Left ventricle myocardium inferior (tissue), 1 donor: Measurements from ENCODE around the gene CDH20. TPM values are rescaled to one million over a fixed set of nuclear protein-coding genes. Genes with fewer than 3 reads are reported as not detected.
A peak's percentile ranks its signal among the peaks of the same experiment; 100 is the strongest.

ENCODE experiments used
- DNase-seq: peaks from one replicate; pipeline ENCODE4 v3.0.0-alpha.2; 2020
- H3K27ac ChIP-seq: fragments of 200-600 bp; replicated peaks from 2 replicates; pipeline ENCODE4 v1.8.0; 2021
- H3K27me3 ChIP-seq: fragments of 200-600 bp; 2 replicates; pipeline ENCODE4 v1.8.0; 2021; ENCODE audit warnings: low read depth
- H3K36me3 ChIP-seq: fragments of 200-600 bp; 2 replicates; pipeline ENCODE4 v1.8.0; 2021
- H3K4me1 ChIP-seq: fragments of 200-600 bp; 2 replicates; pipeline ENCODE4 v1.8.0; 2021
- H3K4me3 ChIP-seq: fragments of 200-600 bp; 2 replicates; pipeline ENCODE4 v1.8.0; 2021; ENCODE audit warnings: mild to moderate bottlenecking, moderate library complexity
- H3K9me3 ChIP-seq: fragments of 200-600 bp; replicated peaks from 2 replicates; pipeline ENCODE4 v1.8.0; 2021
- intact Hi-C: fragments of 100-400 bp; cut with micrococcal nuclease; formaldehyde crosslinking; loops from one replicate; pipeline ENCODE4 v1.11.0; 2022
- total RNA-seq: library from RNA; stranded (reverse); fragmentation: NEBNext Ultra II Directional; extraction: Animal tissue kit (Norgen Biotek cat#: 25700); gene quantifications from one replicate; pipeline ENCODE4 v1.2.1, GENCODE V29; 2021
- TF ChIP-seq, protein P1 (sequence below): fragments of 200-600 bp; IDR thresholded peaks from 2 replicates; pipeline ENCODE4 v1.8.0; 2021; ENCODE audit warnings: antibody characterized with exemption, mild to moderate bottlenecking, borderline replicate concordance
- donor health status: DM: no; HTN: yes; CAD: no; lungs with severe emphysema.

The CDH20 gene
- total RNA-seq, 1 donor from 2014 or later = not detected

DNA sequence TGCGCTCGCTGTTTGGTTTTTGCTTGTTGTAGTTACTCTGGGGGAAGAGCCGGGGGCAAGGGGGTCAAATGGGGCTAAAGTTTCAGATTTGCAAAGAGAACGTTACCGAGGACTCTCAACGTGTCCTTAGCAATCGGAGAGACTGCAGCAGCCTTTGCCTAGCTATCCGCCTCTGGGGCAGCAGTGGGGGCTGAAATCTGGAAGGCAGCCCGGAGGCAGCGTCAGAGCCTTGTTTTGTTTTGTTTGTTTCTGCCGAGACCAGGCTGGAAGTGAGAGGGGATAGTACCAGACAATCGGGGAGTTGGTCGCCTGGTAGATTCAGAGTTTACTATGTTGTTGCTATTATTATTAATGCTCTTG is 1.2 kb downstream of the CDH20 start:
- DNase-seq = no peak
- TF ChIP-seq, protein P1, sequence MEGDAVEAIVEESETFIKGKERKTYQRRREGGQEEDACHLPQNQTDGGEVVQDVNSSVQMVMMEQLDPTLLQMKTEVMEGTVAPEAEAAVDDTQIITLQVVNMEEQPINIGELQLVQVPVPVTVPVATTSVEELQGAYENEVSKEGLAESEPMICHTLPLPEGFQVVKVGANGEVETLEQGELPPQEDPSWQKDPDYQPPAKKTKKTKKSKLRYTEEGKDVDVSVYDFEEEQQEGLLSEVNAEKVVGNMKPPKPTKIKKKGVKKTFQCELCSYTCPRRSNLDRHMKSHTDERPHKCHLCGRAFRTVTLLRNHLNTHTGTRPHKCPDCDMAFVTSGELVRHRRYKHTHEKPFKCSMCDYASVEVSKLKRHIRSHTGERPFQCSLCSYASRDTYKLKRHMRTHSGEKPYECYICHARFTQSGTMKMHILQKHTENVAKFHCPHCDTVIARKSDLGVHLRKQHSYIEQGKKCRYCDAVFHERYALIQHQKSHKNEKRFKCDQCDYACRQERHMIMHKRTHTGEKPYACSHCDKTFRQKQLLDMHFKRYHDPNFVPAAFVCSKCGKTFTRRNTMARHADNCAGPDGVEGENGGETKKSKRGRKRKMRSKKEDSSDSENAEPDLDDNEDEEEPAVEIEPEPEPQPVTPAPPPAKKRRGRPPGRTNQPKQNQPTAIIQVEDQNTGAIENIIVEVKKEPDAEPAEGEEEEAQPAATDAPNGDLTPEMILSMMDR = no peak
- H3K9me3 ChIP-seq = no peaks in the 10 kb centered on the region
- H3K4me1 ChIP-seq = peaks cover 16% of the 10 kb centered on the region
- intact Hi-C loops = no loop called here
- peak overlapping the region; percentile 59 for H3K4me3 ChIP-seq
- peaks cover 64% of the 10 kb centered on the region for H3K27me3 ChIP-seq
- no peaks in the 10 kb centered on the region for H3K36me3 ChIP-seq
- H3K27ac ChIP-seq = no peak overlapping the region

DNA sequence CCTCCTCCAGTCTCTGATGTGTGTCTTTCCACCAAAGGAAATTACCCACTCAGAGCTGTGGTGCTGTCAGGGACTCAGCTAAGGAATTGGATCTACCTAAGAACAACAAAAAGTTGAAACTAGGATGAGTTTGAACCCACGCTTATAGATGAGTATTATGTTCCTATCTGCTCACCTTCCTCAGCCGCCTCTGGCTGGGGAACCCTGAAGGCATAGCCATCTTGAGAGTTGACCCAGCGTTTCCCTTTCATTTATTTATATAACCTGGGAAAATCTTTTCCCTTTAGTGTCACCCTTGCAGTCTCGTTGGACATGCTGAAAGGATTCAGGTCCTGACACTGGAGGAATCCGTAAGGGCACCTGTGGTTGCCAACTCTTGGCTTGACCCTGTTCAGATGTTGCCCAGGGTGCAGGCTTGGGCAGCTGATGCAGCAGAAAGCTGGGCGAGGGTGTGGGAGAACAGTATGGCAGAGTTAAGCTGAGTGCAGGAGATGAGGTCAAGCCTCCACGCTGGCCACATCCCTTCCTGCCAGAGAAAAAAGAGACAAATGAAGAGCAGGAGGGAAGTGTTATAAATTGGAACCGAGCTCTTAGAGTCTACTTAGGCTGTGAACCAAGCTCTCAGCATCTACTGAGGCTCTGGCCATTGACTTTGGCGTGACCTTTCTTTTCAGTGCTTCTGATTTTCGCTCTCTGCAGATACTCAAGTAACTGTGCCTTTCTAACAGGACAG is 1.9 kb downstream of the CDH20 start:
- no peak for DNase-seq
- peaks cover 16% of the 10 kb centered on the region for H3K4me1 ChIP-seq
- intact Hi-C loops = no loop called here
- H3K27me3 ChIP-seq = peaks cover 64% of the 10 kb centered on the region
- no peaks in the 10 kb centered on the region for H3K9me3 ChIP-seq
- H3K27ac ChIP-seq = no peak overlapping the region
- H3K4me3 ChIP-seq = peak overlapping the region; percentile 59
- no peaks in the 10 kb centered on the region for H3K36me3 ChIP-seq
- TF ChIP-seq, protein P1 = no peak

DNA sequence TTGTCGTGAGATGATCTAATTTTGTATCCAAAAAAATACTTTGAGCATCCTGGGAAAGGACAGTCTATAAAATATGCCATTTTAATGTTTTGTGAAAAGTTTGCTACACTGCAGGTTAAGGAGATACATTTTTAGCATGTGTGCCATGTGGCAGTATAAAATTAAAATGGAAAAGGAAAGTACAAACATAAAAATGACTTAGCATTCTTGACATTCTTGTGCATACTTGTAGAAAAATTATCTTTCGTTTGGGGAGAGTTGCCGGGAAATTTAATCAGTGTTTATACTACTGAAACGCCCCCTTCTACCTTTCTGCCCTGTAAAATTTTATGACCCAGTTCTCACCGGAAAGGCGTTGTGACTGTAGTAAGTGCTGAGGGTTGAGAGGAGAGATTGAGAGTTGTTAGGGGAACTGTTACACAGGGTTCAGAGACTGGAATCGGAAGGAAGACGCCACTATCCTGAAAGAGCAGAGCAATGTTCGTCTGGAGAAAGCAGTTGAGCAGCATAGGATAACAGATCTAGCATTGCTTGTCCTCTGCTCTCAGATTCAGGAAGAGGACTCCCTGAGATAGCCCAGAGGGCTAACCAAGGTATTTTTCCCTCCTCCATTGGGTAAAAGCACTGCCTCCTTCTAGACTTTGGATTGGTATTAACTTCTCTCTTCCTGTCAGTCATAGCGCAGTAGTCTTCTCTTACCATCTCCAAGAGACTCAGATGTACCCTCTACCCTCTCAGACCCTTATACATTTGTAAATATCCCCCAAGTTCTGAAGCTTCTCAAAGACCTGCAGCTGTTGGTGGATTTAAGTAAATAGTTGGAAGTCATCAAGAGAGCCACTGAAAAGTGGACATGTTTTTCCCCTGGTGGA is 2.7 kb downstream of the CDH20 start:
- Histone ChIP-seq H3K4me1 (peaks cover 16% of the 10 kb centered on the region), H3K9me3 (no peaks in the 10 kb centered on the region), H3K27ac (no peak overlapping the region), H3K4me3 (no peak overlapping the region), H3K36me3 (no peaks in the 10 kb centered on the region), H3K27me3 (peaks cover 64% of the 10 kb centered on the region)
- DNase-seq = no peak
- TF ChIP-seq, protein P1 = no peak
- intact Hi-C loops = no loop called here

DNA sequence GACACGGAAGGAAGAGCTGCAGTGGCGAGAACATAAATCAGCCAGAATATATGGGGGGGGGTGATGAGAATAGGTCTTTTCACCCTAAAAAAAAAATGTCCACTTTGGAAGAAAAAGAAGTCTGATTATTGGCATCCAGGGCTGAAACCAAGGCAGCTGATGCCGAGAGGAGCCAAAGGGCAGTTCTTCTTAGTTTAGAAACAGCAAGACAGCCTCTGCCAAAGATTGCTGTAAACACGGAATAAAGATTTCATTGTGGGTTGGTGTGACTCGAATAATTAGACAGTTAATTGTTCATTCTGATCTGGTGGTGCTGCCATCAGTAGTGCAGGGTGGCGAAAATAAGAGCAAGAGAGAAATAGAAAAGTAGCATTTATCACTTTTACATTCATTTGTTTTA is 3.5 kb downstream of the CDH20 start:
- Histone ChIP-seq H3K4me3 (no peak overlapping the region), H3K27ac (no peak overlapping the region), H3K4me1 (peaks cover 16% of the 10 kb centered on the region), H3K9me3 (no peaks in the 10 kb centered on the region), H3K27me3 (peaks cover 64% of the 10 kb centered on the region), H3K36me3 (no peaks in the 10 kb centered on the region)
- DNase-seq = no peak
- TF ChIP-seq, protein P1 = no peak
- intact Hi-C loops = no loop called here

DNA sequence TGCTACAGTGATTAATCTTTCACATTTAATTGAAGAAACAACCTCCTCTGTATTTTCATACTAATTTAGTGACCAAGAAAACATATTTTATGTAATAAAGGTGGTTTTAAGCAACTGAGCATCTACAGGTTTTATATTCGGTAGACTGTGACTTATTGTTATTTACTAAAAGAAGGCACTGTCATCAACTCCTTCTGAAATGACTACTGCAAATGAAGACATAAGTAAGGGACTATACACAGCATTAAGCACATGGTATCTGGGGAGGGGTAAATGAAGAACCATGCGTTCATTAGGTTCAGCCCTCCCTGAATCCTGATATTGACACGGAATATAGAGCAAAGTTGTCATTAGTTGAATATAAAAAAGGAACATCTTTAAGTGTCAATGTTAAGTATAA is 4.3 kb downstream of the CDH20 start:
- Histone ChIP-seq H3K27me3 (peaks cover 62% of the 10 kb centered on the region), H3K36me3 (no peaks in the 10 kb centered on the region), H3K27ac (no peak overlapping the region), H3K4me1 (peaks cover 16% of the 10 kb centered on the region), H3K4me3 (no peak overlapping the region), H3K9me3 (no peaks in the 10 kb centered on the region)
- intact Hi-C loops = no loop called here
- no peak for DNase-seq
- TF ChIP-seq, protein P1 = no peak
